Adrenal gland (tissue), 12 donors: ENCODE data around the gene EFNA5. TPM values are rescaled to one million over a fixed set of nuclear protein-coding genes. Genes with fewer than 3 reads are reported as not detected.

Source experiments
- DNase-seq, 7 donors: peaks; one replicate each; pipeline ENCODE4 v3.0.0-alpha.2; 2019 to 2020
- H3K27ac ChIP-seq, 5 donors: fragments of 200-600 bp; sonication (generic) in 4 of 5; 1 replicate in 3 of 5; 2 replicates in 2 of 5; pipeline versions ENCODE4 v1.5.1 to v1.8.0; 2016 to 2020; ENCODE audit warnings: mild to moderate bottlenecking in 1 of 5
- H3K27me3 ChIP-seq: fragments of 200-600 bp; 2 replicates; pipeline ENCODE4 v1.8.0; 2021
- H3K36me3 ChIP-seq, 2 donors: fragments of 200-600 bp; replicated peaks in 1 of 2; 1 replicate in 1 of 2; 2 replicates in 1 of 2; pipeline versions ENCODE4 v1.5.1 to v1.8.0; 2018 to 2022
- H3K4me1 ChIP-seq, 2 donors: fragments of 200-600 bp; replicated peaks in 1 of 2; 1 replicate in 1 of 2; 2 replicates in 1 of 2; pipeline versions ENCODE4 v1.5.1 to v1.8.0; 2018 to 2021
- H3K4me3 ChIP-seq, 4 donors: fragments of 200-600 bp; sonication (generic) in 3 of 4; one replicate each; pipeline ENCODE4 v1.5.1; 2016 to 2018
- H3K9me3 ChIP-seq, 3 donors: fragments of 200-600 bp; sonication (generic) in 1 of 3; replicated peaks in 1 of 3; 1 replicate in 2 of 3; 2 replicates in 1 of 3; pipeline versions ENCODE4 v1.5.1 to v1.8.0; 2016 to 2021
- CTCF ChIP-seq, 6 experiments: fragments of 450-650 bp in 4 of 6; fragments of 200-600 bp in 2 of 6; sonication (generic) in 1 of 6; IDR thresholded peaks; 1 replicate in 5 of 6; 2 replicates in 1 of 6; pipeline versions ENCODE4 v1.5.1 to v1.8.0; 2016 to 2021; ENCODE audit warnings: antibody characterized with exemption in 6 of 6, mild to moderate bottlenecking in 2 of 6, moderate library complexity in 1 of 6
- POLR2A ChIP-seq, 2 donors: fragments of 450-650 bp; IDR thresholded peaks; one replicate each; pipeline ENCODE4 v1.6.1; 2017; ENCODE audit warnings: antibody characterized with exemption in 2 of 2, mild to moderate bottlenecking in 2 of 2, moderate library complexity in 1 of 2
- WGBS, 4 donors: extraction: QIAGEN DNeasy Blood & Tissue Kit in 2 of 4; methylation state at CpG; one replicate each; pipeline versions ENCODE4 v1.1.5 to v1.1.7; 2013 to 2017; 5-methylcytosine and 5-hydroxymethylcytosine counted together
- intact Hi-C, 2 donors: fragments of 100-400 bp; cut with DNase I; formaldehyde crosslinking; loops; one replicate each; pipeline versions ENCODE4 v1.14.1 to v1.15.0; 2022 to 2023
- polyA plus RNA-seq, 3 donors: library from polyadenylated mRNA; stranded (reverse); fragments of 200-250 nt in 2 of 3; fragments of 350-450 nt in 1 of 3; fragmentation: Illumina TruSeq in 1 of 3; extraction: RNeasy Lipid Tissue Mini Kit (QIAGEN cat#74804) in 1 of 3; gene quantifications; one replicate each; pipeline ENCODE4 v1.2.3, GENCODE V29; 2013 to 2014
- total RNA-seq, 9 donors: library from RNA; depleted of rRNA in 4 of 9; stranded (reverse); fragments of >200 nt in 4 of 9; fragments of 120-200 nt in 1 of 9; fragmentation: NEBNext Ultra II Directional in 1 of 9; extraction: Animal tissue kit (Norgen Biotek cat#: 25700) in 1 of 9; gene quantifications; one replicate each; pipeline versions ENCODE4 v1.1.0 to v1.2.4, GENCODE V29; 2013 to 2023
- donor health status: healthy with polysubstance abuse.
- donor health status: Bipolar disorder and iron deficiency.
- donor health status: DM: yes; HTN: yes; CAD: no.
- donor health status: DM: no; HTN: no; CAD: no.
- donor health status: DM: no; HTN: no; CAD: no.
- donor health status: DM: yes; HTN: yes; CAD: no.

The EFNA5 gene
- total and polyA plus RNA-seq, 12 donors: 0.06 to 11.8 (median 1.6) TPM

- no peak overlapping the region for H3K4me3 ChIP-seq
- no peak overlapping the region for H3K27ac ChIP-seq
- 50 to 53% (median 52%) methylated on average over 5 of the region's 5 CpGs for WGBS, 4 donors
- H3K9me3 ChIP-seq: no peaks in the 10 kb centered on the region
- H3K4me1 ChIP-seq: peaks cover 0 to 20% of the 10 kb centered on the region in 2 donors
- no peaks in the 10 kb centered on the region for H3K36me3 ChIP-seq
- intact Hi-C loops: no loop called here
- H3K27me3 ChIP-seq: no peaks in the 10 kb centered on the region
- DNase-seq: peak in 1 of 7 donors; percentile 9
- TF ChIP-seq CTCF (IDR thresholded peaks at IDR 0.05): no peak
- no peak for TF ChIP-seq POLR2A (IDR thresholded peaks at IDR 0.05)
Measured at GRCh38 chr5:107389130-107389774, 281.5 kb downstream of the EFNA5 start.

GRCh38 chr5:107388141-107388861, 282.4 kb downstream of the EFNA5 start:
- Histone ChIP-seq H3K4me3 (no peak overlapping the region), H3K4me1 (peaks cover 0 to 20% of the 10 kb centered on the region in 2 donors), H3K9me3 (no peaks in the 10 kb centered on the region), H3K27me3 (no peaks in the 10 kb centered on the region), H3K36me3 (no peaks in the 10 kb centered on the region), H3K27ac (no peak overlapping the region)
- 28 to 44% (median 38%) methylated on average over 8 of the region's 8 CpGs for WGBS, 4 donors
- no peak for TF ChIP-seq POLR2A (IDR thresholded peaks at IDR 0.05)
- TF ChIP-seq CTCF (IDR thresholded peaks at IDR 0.05): no peak
- intact Hi-C loops: no loop called here
- no peak for DNase-seq

GRCh38 chr5:107387526-107388140, 283.1 kb downstream of the EFNA5 start:
- 68 to 76% (median 76%) methylated on average over 6 of the region's 6 CpGs for WGBS, 4 donors
- no peaks in the 10 kb centered on the region for H3K36me3 ChIP-seq
- no peaks in the 10 kb centered on the region for H3K27me3 ChIP-seq
- TF ChIP-seq POLR2A (IDR thresholded peaks at IDR 0.05): no peak
- intact Hi-C loops: no loop called here
- no peak overlapping the region for H3K4me3 ChIP-seq
- no peaks in the 10 kb centered on the region for H3K9me3 ChIP-seq
- no peak for DNase-seq
- H3K4me1 ChIP-seq: peaks cover 0 to 20% of the 10 kb centered on the region in 2 donors
- no peak overlapping the region for H3K27ac ChIP-seq

GRCh38 chr5:107385708-107386107, 285.0 kb downstream of the EFNA5 start:
- no peak for DNase-seq
- Histone ChIP-seq H3K9me3 (no peaks in the 10 kb centered on the region), H3K27ac (no peak overlapping the region), H3K4me3 (no peak overlapping the region), H3K36me3 (no peaks in the 10 kb centered on the region), H3K27me3 (no peaks in the 10 kb centered on the region), H3K4me1 (peaks cover 0 to 20% of the 10 kb centered on the region in 2 donors)
- intact Hi-C loops: no loop called here
- WGBS, 4 donors: 90 to 96% (median 95%) methylated on average over 2 of the region's 2 CpGs
- no peak for TF ChIP-seq CTCF (IDR thresholded peaks at IDR 0.05)
